Measurements from ENCODE around the gene ECD.

DNA sequence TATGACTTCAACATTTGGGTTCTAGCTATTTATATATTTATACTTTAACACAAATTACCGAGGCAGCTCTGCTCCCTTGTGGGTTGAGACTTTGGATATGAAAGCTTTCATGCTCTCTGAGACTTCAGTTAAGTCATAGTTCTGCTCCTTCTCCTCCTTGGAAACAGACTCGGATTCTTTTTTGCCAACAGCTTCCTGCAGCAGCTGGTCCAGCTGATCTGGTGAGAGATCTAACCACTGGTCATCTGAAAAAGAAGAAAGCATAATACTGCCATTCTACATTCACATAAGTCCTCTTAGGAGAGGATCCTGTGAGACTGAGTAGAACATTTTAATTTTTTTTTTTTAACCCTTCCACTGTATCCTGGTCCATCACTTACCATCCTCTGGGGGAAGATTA is 28.6 kb downstream of the ECD start:
- TF ChIP-seq POLR2A (IDR thresholded peaks at IDR 0.05): no peak
- TF ChIP-seq, protein P1, sequence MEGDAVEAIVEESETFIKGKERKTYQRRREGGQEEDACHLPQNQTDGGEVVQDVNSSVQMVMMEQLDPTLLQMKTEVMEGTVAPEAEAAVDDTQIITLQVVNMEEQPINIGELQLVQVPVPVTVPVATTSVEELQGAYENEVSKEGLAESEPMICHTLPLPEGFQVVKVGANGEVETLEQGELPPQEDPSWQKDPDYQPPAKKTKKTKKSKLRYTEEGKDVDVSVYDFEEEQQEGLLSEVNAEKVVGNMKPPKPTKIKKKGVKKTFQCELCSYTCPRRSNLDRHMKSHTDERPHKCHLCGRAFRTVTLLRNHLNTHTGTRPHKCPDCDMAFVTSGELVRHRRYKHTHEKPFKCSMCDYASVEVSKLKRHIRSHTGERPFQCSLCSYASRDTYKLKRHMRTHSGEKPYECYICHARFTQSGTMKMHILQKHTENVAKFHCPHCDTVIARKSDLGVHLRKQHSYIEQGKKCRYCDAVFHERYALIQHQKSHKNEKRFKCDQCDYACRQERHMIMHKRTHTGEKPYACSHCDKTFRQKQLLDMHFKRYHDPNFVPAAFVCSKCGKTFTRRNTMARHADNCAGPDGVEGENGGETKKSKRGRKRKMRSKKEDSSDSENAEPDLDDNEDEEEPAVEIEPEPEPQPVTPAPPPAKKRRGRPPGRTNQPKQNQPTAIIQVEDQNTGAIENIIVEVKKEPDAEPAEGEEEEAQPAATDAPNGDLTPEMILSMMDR (IDR thresholded peaks at IDR 0.05): no peak
